CD14-positive monocyte (primary cell): ENCODE data around the gene NEUROD2. TPM values are rescaled to one million over a fixed set of nuclear protein-coding genes. Genes with fewer than 3 reads are reported as not detected.

Experiments
- DNase-seq, 3 donors: peaks; one replicate each; pipeline ENCODE4 v3.0.0-alpha.2; 2011 to 2022
- H2AFZ ChIP-seq: 2 replicates; pipeline ENCODE4 v1.6.0; 2012; ENCODE audit warnings: mild to moderate bottlenecking, low read depth, low read length, inconsistent platforms; ENCODE audit not compliant: insufficient read depth, poor library complexity, severe bottlenecking
- H3K27ac ChIP-seq, 2 donors: 1 replicate in 1 of 2; 2 replicates in 1 of 2; pipeline ENCODE4 v1.5.1; 2012 to 2013; ENCODE audit warnings: low read length in 2 of 2, control low read depth in 1 of 2, inconsistent platforms in 1 of 2, low read depth in 1 of 2, mild to moderate bottlenecking in 1 of 2
- H3K27me3 ChIP-seq, 2 donors: one replicate each; pipeline versions ENCODE4 v1.6.0 to v1.6.1; 2011 to 2013; ENCODE audit warnings: low read length in 2 of 2; ENCODE audit not compliant: control insufficient read depth in 2 of 2, insufficient read depth in 2 of 2
- H3K36me3 ChIP-seq, 2 donors: replicated peaks in 1 of 2; 1 replicate in 1 of 2; 2 replicates in 1 of 2; pipeline versions ENCODE4 v1.5.1 to v1.6.1; 2012 to 2013; ENCODE audit warnings: low read length in 2 of 2, control low read depth in 1 of 2, inconsistent platforms in 1 of 2, mild to moderate bottlenecking in 1 of 2; ENCODE audit not compliant: insufficient read depth in 2 of 2, control insufficient read depth in 1 of 2
- H3K4me1 ChIP-seq, 2 donors: 1 replicate in 1 of 2; 2 replicates in 1 of 2; pipeline versions ENCODE4 v1.5.1 to v1.6.1; 2012 to 2013; ENCODE audit warnings: low read length in 2 of 2, control low read depth in 1 of 2, inconsistent platforms in 1 of 2, mild to moderate bottlenecking in 1 of 2, moderate library complexity in 1 of 2; ENCODE audit not compliant: insufficient read depth in 2 of 2, control insufficient read depth in 1 of 2
- H3K4me2 ChIP-seq: replicated peaks from 2 replicates; pipeline ENCODE3; 2012; ENCODE audit warnings: low read length, moderate library complexity, mild to moderate bottlenecking; ENCODE audit not compliant: poor library complexity, severe bottlenecking; ENCODE audit errors: extremely low read depth
- H3K4me3 ChIP-seq, 3 experiments: fragments of 200-600 bp in 1 of 3; sonication (generic) in 1 of 3; replicated peaks in 1 of 3; 1 replicate in 2 of 3; 2 replicates in 1 of 3; pipeline ENCODE4 v1.5.1; 2011 to 2013; ENCODE audit warnings: low read length in 3 of 3, mild to moderate bottlenecking in 3 of 3, control low read depth in 2 of 3, low read depth in 2 of 3, inconsistent platforms in 1 of 3, moderate library complexity in 1 of 3
- H3K79me2 ChIP-seq: 2 replicates; pipeline ENCODE4 v1.6.0; 2012; ENCODE audit warnings: mild to moderate bottlenecking, control low read depth, inconsistent platforms, low read length, moderate library complexity; ENCODE audit not compliant: insufficient read depth
- H3K9ac ChIP-seq: 2 replicates; pipeline ENCODE4 v1.6.0; 2017; ENCODE audit warnings: low read length, mild to moderate bottlenecking; ENCODE audit not compliant: insufficient read depth, poor library complexity, severe bottlenecking
- H3K9me3 ChIP-seq, 2 donors: replicated peaks in 1 of 2; 1 replicate in 1 of 2; 2 replicates in 1 of 2; pipeline versions ENCODE4 v1.5.1 to v1.6.1; 2012 to 2013; ENCODE audit warnings: low read length in 2 of 2, control low read depth in 1 of 2; ENCODE audit not compliant: control insufficient read depth in 1 of 2, insufficient read depth in 1 of 2
- H4K20me1 ChIP-seq: 2 replicates; pipeline ENCODE4 v1.6.0; 2012; ENCODE audit warnings: mild to moderate bottlenecking, low read length, control low read depth, moderate library complexity; ENCODE audit not compliant: insufficient read depth
- H3K27ac Mint-ChIP-seq, 7 donors: one replicate each; pipeline ENCODE4 v1.8.0; 2020; ENCODE audit warnings: mild to moderate bottlenecking in 7 of 7, mixed read lengths in 7 of 7, moderate library complexity in 6 of 7, inconsistent platforms in 2 of 7
- H3K27me3 Mint-ChIP-seq, 3 donors: one replicate each; pipeline ENCODE4 v1.8.0; 2021 to 2022; ENCODE audit warnings: low read depth in 3 of 3, mild to moderate bottlenecking in 3 of 3, mixed read lengths in 3 of 3, moderate library complexity in 3 of 3, inconsistent platforms in 1 of 3
- H3K36me3 Mint-ChIP-seq, 2 donors: one replicate each; pipeline ENCODE4 v1.8.0; 2020; ENCODE audit warnings: mixed read lengths in 2 of 2, inconsistent platforms in 1 of 2, mild to moderate bottlenecking in 1 of 2
- H3K4me1 Mint-ChIP-seq: one replicate; pipeline ENCODE4 v1.8.0; 2020; ENCODE audit warnings: mild to moderate bottlenecking, mixed read lengths
- H3K4me3 Mint-ChIP-seq, 2 donors: one replicate each; pipeline ENCODE4 v1.8.0; 2020; ENCODE audit warnings: mild to moderate bottlenecking in 2 of 2, mixed read lengths in 2 of 2, moderate library complexity in 1 of 2
- H3K9me3 Mint-ChIP-seq, 7 donors: one replicate each; pipeline ENCODE4 v1.8.0; 2020 to 2022; ENCODE audit warnings: mixed read lengths in 7 of 7, mild to moderate bottlenecking in 6 of 7, moderate library complexity in 6 of 7, inconsistent platforms in 2 of 7
- WGBS: methylation state at CpG from one replicate; pipeline ENCODE4 v1.1.5; 2013; ENCODE audit warnings: missing lambda C conversion rate; ENCODE audit not compliant: insufficient coverage; 5-methylcytosine and 5-hydroxymethylcytosine counted together
- intact Hi-C, 2 donors: fragments of 100-400 bp; cut with micrococcal nuclease; formaldehyde crosslinking; loops; one replicate each; pipeline versions ENCODE4 v1.15.0 to v1.15.1; 2023
- polyA plus RNA-seq, 3 donors: library from polyadenylated mRNA; depleted of rRNA in 1 of 3; unstranded in 2 of 3; stranded (reverse) in 1 of 3; fragments of 300-500 nt in 2 of 3; fragments of >200 nt in 1 of 3; fragmentation: Illumina TruSeq in 2 of 3; gene quantifications; 1 replicate in 2 of 3; 2 replicates in 1 of 3; pipeline ENCODE4 v1.2.3, GENCODE V29; 2012 to 2021
- TF ChIP-seq, protein P1 (sequence below): fragments of 200-600 bp; IDR thresholded peaks from one replicate; pipeline ENCODE4 v1.8.0; 2022; ENCODE audit warnings: antibody characterized with exemption, mild to moderate bottlenecking

Gene NEUROD2
- polyA plus RNA-seq, 3 donors: not detected

DNA sequence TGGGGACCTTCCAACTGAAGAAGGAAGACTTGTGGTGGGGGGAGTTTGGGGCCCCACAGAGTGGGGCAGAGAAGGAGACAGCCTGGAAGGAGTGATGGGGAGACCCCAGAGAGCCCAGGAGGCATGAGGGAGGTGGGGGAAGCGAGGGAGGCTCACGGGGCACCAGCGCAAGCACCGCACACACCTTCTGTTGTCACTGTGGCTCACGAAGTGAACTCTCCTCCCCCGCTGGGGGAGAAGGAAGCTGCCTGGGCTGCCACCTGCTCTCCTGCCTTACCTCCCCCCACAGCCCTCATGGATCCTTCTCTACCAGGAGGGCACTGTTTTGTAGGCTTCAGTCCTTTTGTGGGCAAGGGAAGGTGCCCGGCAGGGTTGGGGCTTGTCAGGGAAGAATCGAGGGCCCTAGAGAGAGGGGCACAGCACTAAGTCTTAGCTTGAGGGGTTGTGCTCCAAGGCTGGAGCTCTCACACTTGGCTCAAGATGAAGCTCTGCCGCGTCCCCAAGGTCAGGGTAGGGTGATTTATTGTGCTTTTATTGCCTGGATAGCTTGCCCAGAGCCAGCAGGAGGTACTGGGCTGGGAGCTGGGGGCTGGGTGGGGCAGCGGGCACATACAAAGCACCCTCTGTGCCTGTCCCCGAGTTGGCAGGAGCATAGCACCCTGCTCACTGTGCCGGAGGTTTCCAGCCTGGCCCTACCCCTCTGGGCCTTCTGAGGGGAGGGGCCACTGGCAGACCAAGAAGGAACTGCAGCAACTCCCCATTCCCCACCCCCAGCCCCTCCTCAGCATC, 24.6 kb upstream of the NEUROD2 start:
- 57% methylated on average over 11 of the region's 13 CpGs for WGBS
- peaks cover 25 to 29% (median 28%) of the 10 kb centered on the region in 3 donors for H3K27me3 Mint-ChIP-seq

DNA sequence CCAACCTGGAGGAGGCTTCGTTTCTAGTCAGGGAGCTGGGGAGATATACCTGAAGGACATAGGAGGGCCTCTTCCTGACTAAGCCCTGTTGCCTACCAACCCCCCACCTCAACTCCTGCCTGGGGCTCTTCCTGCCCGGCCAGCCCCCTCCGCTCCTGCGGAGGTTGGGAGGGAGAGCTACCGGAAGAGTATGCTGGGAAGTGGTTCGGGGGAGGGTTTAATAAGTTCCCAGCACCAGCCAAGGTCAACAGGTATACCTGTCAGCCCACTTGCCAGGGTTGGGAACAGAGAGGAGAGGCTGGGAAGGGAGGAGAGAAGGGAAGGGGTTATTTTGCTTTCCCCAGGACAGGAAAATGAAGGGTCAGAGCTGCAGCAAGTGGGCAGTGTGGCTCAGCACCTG, 23.7 kb upstream of the NEUROD2 start:
- no peaks in the 10 kb centered on the region for H3K36me3 ChIP-seq
- WGBS: 31% methylated on average over 3 of the region's 6 CpGs
- Mint-ChIP-seq H3K9me3 (peaks cover 0 to 7% (median 0%) of the 10 kb centered on the region in 7 donors), H3K4me1 (peaks cover 39% of the 10 kb centered on the region), H3K27ac (peak overlapping the region in 3 of 7 donors; percentile 20 to 48 (median 46)), H3K36me3 (no peaks in the 10 kb centered on the region), H3K4me3 (peak overlapping the region; percentile 6 to 32), H3K27me3 (peaks cover 31 to 38% (median 37%) of the 10 kb centered on the region in 3 donors)
- H3K4me2 ChIP-seq: no peak overlapping the region
- no peaks in the 10 kb centered on the region for H3K9me3 ChIP-seq
- no peak overlapping the region for H3K27ac ChIP-seq
- TF ChIP-seq, protein P1, sequence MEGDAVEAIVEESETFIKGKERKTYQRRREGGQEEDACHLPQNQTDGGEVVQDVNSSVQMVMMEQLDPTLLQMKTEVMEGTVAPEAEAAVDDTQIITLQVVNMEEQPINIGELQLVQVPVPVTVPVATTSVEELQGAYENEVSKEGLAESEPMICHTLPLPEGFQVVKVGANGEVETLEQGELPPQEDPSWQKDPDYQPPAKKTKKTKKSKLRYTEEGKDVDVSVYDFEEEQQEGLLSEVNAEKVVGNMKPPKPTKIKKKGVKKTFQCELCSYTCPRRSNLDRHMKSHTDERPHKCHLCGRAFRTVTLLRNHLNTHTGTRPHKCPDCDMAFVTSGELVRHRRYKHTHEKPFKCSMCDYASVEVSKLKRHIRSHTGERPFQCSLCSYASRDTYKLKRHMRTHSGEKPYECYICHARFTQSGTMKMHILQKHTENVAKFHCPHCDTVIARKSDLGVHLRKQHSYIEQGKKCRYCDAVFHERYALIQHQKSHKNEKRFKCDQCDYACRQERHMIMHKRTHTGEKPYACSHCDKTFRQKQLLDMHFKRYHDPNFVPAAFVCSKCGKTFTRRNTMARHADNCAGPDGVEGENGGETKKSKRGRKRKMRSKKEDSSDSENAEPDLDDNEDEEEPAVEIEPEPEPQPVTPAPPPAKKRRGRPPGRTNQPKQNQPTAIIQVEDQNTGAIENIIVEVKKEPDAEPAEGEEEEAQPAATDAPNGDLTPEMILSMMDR: no peak
- peaks cover 28 to 45% of the 10 kb centered on the region in 2 donors for H3K4me1 ChIP-seq
- no peaks in the 10 kb centered on the region for H3K79me2 ChIP-seq
- no peak for DNase-seq
- H3K9ac ChIP-seq: no peak overlapping the region
- intact Hi-C loops: no loop called here
- no peak overlapping the region for H2AFZ ChIP-seq
- H3K27me3 ChIP-seq: peaks cover 8 to 26% of the 10 kb centered on the region in 2 donors
- no peaks in the 10 kb centered on the region for H4K20me1 ChIP-seq
- no peak overlapping the region for H3K4me3 ChIP-seq

More for the DNA sequence above, 24.6 kb upstream of the NEUROD2 start:
- Histone ChIP-seq H3K4me2 (no peak overlapping the region), H3K9me3 (no peaks in the 10 kb centered on the region), H2AFZ (no peak overlapping the region), H3K27ac (no peak overlapping the region), H3K9ac (no peak overlapping the region), H3K4me3 (no peak overlapping the region), H3K27me3 (peaks cover 1 to 18% of the 10 kb centered on the region in 2 donors), H3K79me2 (peaks cover 6% of the 10 kb centered on the region), H3K4me1 (peaks cover 32 to 43% of the 10 kb centered on the region in 2 donors), H4K20me1 (no peaks in the 10 kb centered on the region), H3K36me3 (no peaks in the 10 kb centered on the region)
- no peak for DNase-seq
- TF ChIP-seq, protein P1: no peak
- Mint-ChIP-seq H3K4me1 (peaks cover 41% of the 10 kb centered on the region), H3K4me3 (no peak overlapping the region), H3K27ac (no peak overlapping the region), H3K36me3 (no peaks in the 10 kb centered on the region), H3K9me3 (peaks cover 0 to 3% (median 0%) of the 10 kb centered on the region in 7 donors)
- intact Hi-C loops: no loop called here
